Endothelial cell of umbilical vein (primary cell): Measurements from ENCODE around the gene TSGA10IP.

ENCODE experiments used
- CTCF ChIP-seq, 2 donors: IDR thresholded peaks; 1 replicate in 1 of 2; 2 replicates in 1 of 2; pipeline ENCODE4 v1.5.1; 2011; ENCODE audit warnings: low read length in 2 of 2, mild to moderate bottlenecking in 2 of 2, moderate library complexity in 2 of 2, control low read depth in 1 of 2, inconsistent platforms in 1 of 2, low read depth in 1 of 2; ENCODE audit not compliant: insufficient read depth in 1 of 2; ENCODE audit errors: extremely low read depth in 1 of 2
- EZH2 ChIP-seq: IDR thresholded peaks from 2 replicates; pipeline ENCODE4 v1.6.1; 2012; ENCODE audit warnings: borderline replicate concordance, low read depth, mild to moderate bottlenecking, moderate library complexity, low read length, inconsistent platforms; ENCODE audit not compliant: severe bottlenecking
- FOS ChIP-seq: IDR thresholded peaks from 2 replicates; pipeline ENCODE4 v1.6.1; 2011; ENCODE audit warnings: mild to moderate bottlenecking, low read length, moderate library complexity, borderline replicate concordance; ENCODE audit not compliant: insufficient read depth
- JUN ChIP-seq: IDR thresholded peaks from 2 replicates; pipeline ENCODE4 v1.6.1; 2011; ENCODE audit warnings: borderline replicate concordance, low read depth; ENCODE audit not compliant: insufficient read length, insufficient read depth
- MAX ChIP-seq: IDR thresholded peaks from 2 replicates; pipeline ENCODE4 v1.6.1; 2011; ENCODE audit not compliant: insufficient read depth, insufficient read length
- MYC ChIP-seq: IDR thresholded peaks from one replicate; pipeline ENCODE4 v1.6.1; 2011; ENCODE audit warnings: mild to moderate bottlenecking, low read depth, low read length
- POLR2A ChIP-seq: IDR thresholded peaks from 2 replicates; pipeline ENCODE4 v1.6.1; 2012; ENCODE audit warnings: low read depth, mild to moderate bottlenecking, control low read depth, low read length
- POLR2AphosphoS5 ChIP-seq: IDR thresholded peaks from 2 replicates; pipeline ENCODE4 v1.6.1; 2012; ENCODE audit warnings: low read depth, mild to moderate bottlenecking, control low read depth, low read length, moderate library complexity; ENCODE audit not compliant: insufficient read depth

- TF ChIP-seq MYC: no peak
- TF ChIP-seq EZH2: no peak
- TF ChIP-seq CTCF (IDR thresholded peaks at IDR 0.05; ENCODE audit: extremely low read depth in 1 of 2, insufficient read depth in 1 of 2, low read depth in 1 of 2, low read length in 2 of 2): no peak
- no peak for TF ChIP-seq FOS
- TF ChIP-seq MAX: no peak
- TF ChIP-seq POLR2A: no peak
- TF ChIP-seq POLR2AphosphoS5: no peak
- TF ChIP-seq JUN: no peak
Observed at GRCh38 chr11:65937766-65938165, 7.5 kb upstream of the TSGA10IP start.
